Glutamatergic neuron (in vitro differentiated cells): ENCODE results near the gene SPACA7. TPM values are rescaled to one million over a fixed set of nuclear protein-coding genes. Genes with fewer than 3 reads are reported as not detected.

Source experiments
- DNase-seq: peaks from one replicate; pipeline ENCODE4 v3.0.0; 2022
- H3K27ac Mint-ChIP-seq: one replicate; pipeline ENCODE4 v1.8.0; 2020; ENCODE audit warnings: mild to moderate bottlenecking, mixed read lengths, inconsistent platforms; ENCODE audit not compliant: unreplicated experiment
- H3K27me3 Mint-ChIP-seq: one replicate; pipeline ENCODE4 v1.8.0; 2020; ENCODE audit warnings: mild to moderate bottlenecking, moderate library complexity, mixed read lengths, inconsistent platforms; ENCODE audit not compliant: unreplicated experiment
- H3K36me3 Mint-ChIP-seq: one replicate; pipeline ENCODE4 v1.8.0; 2020; ENCODE audit warnings: mild to moderate bottlenecking, mixed read lengths, inconsistent platforms; ENCODE audit not compliant: unreplicated experiment
- H3K4me1 Mint-ChIP-seq: one replicate; pipeline ENCODE4 v1.8.0; 2020; ENCODE audit warnings: mild to moderate bottlenecking, low read depth, mixed read lengths, inconsistent platforms; ENCODE audit not compliant: unreplicated experiment
- H3K4me3 Mint-ChIP-seq: one replicate; pipeline ENCODE4 v1.8.0; 2020; ENCODE audit warnings: mild to moderate bottlenecking, mixed read lengths, inconsistent platforms; ENCODE audit not compliant: unreplicated experiment
- H3K9me3 Mint-ChIP-seq: one replicate; pipeline ENCODE4 v1.8.0; 2020; ENCODE audit warnings: mild to moderate bottlenecking, moderate library complexity, mixed read lengths, inconsistent platforms; ENCODE audit not compliant: unreplicated experiment
- total RNA-seq: library from RNA; stranded (reverse); fragmentation: NEBNext Ultra II Directional; extraction: Animal tissue kit (Norgen Biotek cat#: 25700); gene quantifications from one replicate; pipeline ENCODE4 v1.2.1, GENCODE V29; 2021; ENCODE audit not compliant: unreplicated experiment
- TF ChIP-seq, protein P1 (sequence below): fragments of 200-600 bp; sonication (generic); IDR thresholded peaks from one replicate; pipeline ENCODE4 v1.5.0; 2021; ENCODE audit not compliant: partially characterized antibody, unreplicated experiment

The SPACA7 gene
- total RNA-seq, 1 donor from 2014 or later = not detected

DNA sequence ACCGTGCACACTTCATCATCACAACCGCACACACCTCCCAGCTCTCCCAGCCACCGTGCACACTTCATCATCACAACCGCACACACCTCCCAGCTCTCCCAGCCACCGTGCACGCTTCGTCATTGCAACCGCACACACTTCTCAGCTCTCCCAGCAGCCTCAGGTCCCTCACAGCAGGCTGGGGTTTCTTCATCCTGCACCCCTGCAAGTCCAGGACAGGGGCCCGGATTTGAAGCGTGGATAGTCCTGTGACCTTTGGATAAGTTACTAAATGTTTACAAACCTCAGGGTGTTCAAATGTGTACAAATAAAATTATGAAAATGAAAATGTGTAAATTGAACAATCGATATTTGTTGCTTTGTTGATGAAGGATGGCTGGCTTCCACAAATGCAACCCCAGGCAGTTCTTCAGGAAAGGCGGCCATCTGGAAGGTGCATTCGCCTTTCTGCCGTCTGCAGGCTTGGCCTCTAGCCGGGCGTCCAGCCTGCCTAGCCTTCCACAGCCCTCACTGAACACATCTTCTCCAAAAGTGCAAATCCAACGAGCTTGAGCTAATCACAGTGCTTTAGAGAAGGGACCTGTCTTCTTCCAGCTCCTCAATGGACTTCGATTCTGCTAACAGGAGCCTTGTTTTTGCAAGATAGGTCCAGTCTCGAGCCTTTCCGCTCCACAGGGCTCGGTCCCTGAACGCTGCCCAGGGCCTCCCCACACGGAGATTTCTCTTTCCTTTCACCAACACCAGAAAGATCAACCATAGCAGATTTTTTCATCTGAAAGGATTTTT, 74.2 kb downstream of the SPACA7 start:
- H3K27me3 Mint-ChIP-seq = peaks cover 6% of the 10 kb centered on the region
- DNase-seq = no peak
- peaks cover 7% of the 10 kb centered on the region for H3K4me1 Mint-ChIP-seq
- no peak overlapping the region for H3K4me3 Mint-ChIP-seq
- peaks cover 10% of the 10 kb centered on the region for H3K9me3 Mint-ChIP-seq
- no peaks in the 10 kb centered on the region for H3K36me3 Mint-ChIP-seq
- H3K27ac Mint-ChIP-seq = peak overlapping the region; percentile 43
- TF ChIP-seq, protein P1, sequence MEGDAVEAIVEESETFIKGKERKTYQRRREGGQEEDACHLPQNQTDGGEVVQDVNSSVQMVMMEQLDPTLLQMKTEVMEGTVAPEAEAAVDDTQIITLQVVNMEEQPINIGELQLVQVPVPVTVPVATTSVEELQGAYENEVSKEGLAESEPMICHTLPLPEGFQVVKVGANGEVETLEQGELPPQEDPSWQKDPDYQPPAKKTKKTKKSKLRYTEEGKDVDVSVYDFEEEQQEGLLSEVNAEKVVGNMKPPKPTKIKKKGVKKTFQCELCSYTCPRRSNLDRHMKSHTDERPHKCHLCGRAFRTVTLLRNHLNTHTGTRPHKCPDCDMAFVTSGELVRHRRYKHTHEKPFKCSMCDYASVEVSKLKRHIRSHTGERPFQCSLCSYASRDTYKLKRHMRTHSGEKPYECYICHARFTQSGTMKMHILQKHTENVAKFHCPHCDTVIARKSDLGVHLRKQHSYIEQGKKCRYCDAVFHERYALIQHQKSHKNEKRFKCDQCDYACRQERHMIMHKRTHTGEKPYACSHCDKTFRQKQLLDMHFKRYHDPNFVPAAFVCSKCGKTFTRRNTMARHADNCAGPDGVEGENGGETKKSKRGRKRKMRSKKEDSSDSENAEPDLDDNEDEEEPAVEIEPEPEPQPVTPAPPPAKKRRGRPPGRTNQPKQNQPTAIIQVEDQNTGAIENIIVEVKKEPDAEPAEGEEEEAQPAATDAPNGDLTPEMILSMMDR = no peak

DNA sequence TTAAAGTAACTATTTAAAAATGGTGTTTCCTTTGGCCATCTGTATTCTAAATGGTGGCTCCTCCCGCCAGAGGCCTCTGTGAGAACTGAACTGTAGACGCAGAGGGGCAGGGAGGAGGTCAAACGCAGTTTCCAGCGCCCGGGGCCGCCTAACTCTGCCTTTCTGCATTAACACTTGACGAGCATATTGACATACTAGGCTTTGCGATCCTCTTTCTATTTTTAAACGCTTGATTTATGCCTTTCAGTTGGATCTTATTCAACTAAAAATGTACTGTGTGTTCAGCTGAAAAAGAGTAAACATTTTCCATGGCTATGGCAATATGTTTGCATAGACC, 74.7 kb downstream of the SPACA7 start:
- Mint-ChIP-seq H3K4me1 (peaks cover 7% of the 10 kb centered on the region), H3K27ac (no peak overlapping the region), H3K9me3 (peaks cover 10% of the 10 kb centered on the region), H3K36me3 (no peaks in the 10 kb centered on the region), H3K27me3 (peaks cover 6% of the 10 kb centered on the region), H3K4me3 (no peak overlapping the region)
- TF ChIP-seq, protein P1 = no peak
- DNase-seq = no peak

DNA sequence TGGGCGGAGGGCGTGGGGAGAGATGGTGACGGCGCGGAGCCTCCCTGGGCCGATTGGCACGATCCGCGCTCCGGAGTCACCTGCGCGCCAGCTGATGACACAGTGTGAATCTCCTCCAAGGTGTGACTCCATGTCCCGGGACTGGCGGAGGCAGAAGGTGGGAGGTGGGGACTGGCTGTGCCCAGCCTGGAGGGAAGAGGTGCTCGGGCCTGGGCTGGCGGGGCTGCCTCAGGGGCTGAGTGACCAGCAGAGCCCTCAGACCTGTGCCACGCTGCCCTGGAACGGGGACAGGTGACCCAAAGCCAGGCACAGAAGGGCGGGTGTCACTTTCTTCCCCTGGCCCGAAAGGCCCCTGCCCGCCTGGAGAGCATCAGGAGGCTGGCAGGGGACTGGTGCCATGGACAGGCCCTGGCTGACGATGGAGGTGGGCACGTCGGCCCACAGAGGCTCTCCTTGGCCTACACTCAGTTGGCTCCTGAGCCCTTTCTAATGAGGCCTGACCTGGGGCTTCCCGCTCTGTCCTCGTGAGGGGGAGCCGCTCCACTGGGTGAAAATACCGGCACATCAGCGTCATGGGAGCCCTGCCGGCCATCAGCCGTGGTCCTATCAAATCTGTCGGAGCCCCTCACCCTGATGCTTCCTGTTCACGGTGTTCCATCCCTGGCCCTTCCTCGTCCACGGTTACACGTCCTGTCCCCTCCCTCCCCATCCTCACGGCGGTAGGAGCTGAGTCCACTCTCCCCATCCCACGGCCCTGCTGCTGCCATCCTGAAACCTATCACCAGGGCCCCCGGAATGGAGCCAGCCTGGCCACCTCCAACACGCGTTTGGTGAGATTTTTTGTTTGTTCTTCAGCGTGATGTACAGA, 75.6 kb downstream of the SPACA7 start:
- TF ChIP-seq, protein P1 = no peak
- peaks cover 7% of the 10 kb centered on the region for H3K4me1 Mint-ChIP-seq
- H3K36me3 Mint-ChIP-seq = peaks cover 4% of the 10 kb centered on the region
- H3K4me3 Mint-ChIP-seq = no peak overlapping the region
- H3K27ac Mint-ChIP-seq = no peak overlapping the region
- H3K27me3 Mint-ChIP-seq = peaks cover 6% of the 10 kb centered on the region
- H3K9me3 Mint-ChIP-seq = peaks cover 10% of the 10 kb centered on the region
- no peak for DNase-seq

DNA sequence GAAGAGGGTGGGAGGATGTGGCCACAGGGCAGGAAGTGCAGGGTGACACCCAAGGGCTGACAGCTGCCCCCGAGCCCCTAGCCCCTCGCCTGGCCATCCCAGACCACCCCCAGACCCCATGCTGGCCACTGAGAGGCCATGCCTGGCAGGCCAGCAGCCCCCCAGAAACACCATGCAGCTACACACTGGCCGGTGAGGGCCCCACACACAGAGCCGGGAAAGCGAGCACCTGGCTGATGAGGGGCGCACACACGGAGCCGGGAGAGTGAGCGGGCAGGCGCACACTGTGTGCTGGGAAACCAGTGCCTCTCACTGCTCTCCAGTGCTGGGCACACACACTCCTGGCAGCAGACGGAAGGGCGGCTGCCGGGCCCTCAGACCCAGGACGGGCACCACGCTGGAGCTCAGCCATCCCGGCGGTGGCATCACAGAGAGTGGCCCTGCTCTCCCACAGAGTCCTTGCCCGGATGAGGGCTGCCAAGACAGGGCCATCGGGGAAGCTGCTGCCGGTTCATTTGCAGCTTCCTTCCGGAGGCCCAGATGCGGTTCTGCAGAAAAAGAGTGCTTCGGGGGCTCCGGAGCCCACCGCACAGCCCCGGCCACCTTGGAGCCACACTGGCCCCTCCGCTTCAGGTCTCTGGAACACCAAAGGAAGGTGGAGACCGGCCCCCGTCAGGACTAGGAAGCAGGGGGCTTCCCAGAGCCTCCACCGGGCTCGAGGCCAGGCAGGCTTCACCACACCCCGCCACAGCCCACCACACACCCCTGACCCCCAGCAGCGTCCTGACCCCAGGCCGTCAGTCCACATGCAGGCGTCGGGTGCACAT, 76.4 kb downstream of the SPACA7 start:
- Mint-ChIP-seq H3K4me1 (peaks cover 7% of the 10 kb centered on the region), H3K4me3 (no peak overlapping the region), H3K36me3 (peaks cover 4% of the 10 kb centered on the region), H3K27me3 (peaks cover 3% of the 10 kb centered on the region), H3K9me3 (peaks cover 10% of the 10 kb centered on the region), H3K27ac (no peak overlapping the region)
- DNase-seq = no peak
- TF ChIP-seq, protein P1 = no peak
